Measurements from ENCODE around the gene MGMT.

Gene MGMT

GRCh38 chr10:129552119-129552518 is 85.1 kb downstream of the MGMT start:
- Histone ChIP-seq H3K27ac (replicated peaks) (no peak overlapping the region), H3K4me3 (replicated peaks; ENCODE audit: insufficient read depth, low read length) (no peak overlapping the region), H3K27me3 (ENCODE audit: insufficient read depth, poor library complexity, severe bottlenecking) (no peaks in the 10 kb centered on the region)
- no peak for DNase-seq (ENCODE audit: low read depth in 1 of 2, low spot score in 1 of 2)
- TF ChIP-seq REST (IDR thresholded peaks at IDR 0.05; ENCODE audit: insufficient replicate concordance, low read depth), result no peak
- no peak for TF ChIP-seq POLR2AphosphoS5 (IDR thresholded peaks at IDR 0.05; ENCODE audit: low read depth)
- TF ChIP-seq GABPA (IDR thresholded peaks at IDR 0.05; ENCODE audit: low read depth), result no peak
- TF ChIP-seq SPI1 (IDR thresholded peaks at IDR 0.05; ENCODE audit: borderline replicate concordance, low read depth), result no peak
- TF ChIP-seq CTCF (IDR thresholded peaks at IDR 0.05; ENCODE audit: insufficient read depth, low read length), result no peak

GRCh38 chr10:129553928-129554327 is 86.9 kb downstream of the MGMT start:
- no peak overlapping the region for H3K4me3 ChIP-seq (replicated peaks; ENCODE audit: insufficient read depth, low read length)
- TF ChIP-seq GABPA (IDR thresholded peaks at IDR 0.05; ENCODE audit: low read depth) (no peak), POLR2AphosphoS5 (IDR thresholded peaks at IDR 0.05; ENCODE audit: low read depth) (no peak), CTCF (IDR thresholded peaks at IDR 0.05; ENCODE audit: insufficient read depth, low read length) (no peak), REST (IDR thresholded peaks at IDR 0.05; ENCODE audit: insufficient replicate concordance, low read depth) (no peak)
- no peaks in the 10 kb centered on the region for H3K27me3 ChIP-seq (ENCODE audit: insufficient read depth, poor library complexity, severe bottlenecking)
- DNase-seq (ENCODE audit: low read depth in 1 of 2, low spot score in 1 of 2), result no peak
- no peak overlapping the region for H3K27ac ChIP-seq (replicated peaks)

GRCh38 chr10:129556316-129556715 is 89.3 kb downstream of the MGMT start:
- TF ChIP-seq POLR2AphosphoS5 (IDR thresholded peaks at IDR 0.05; ENCODE audit: low read depth) (no peak), SPI1 (IDR thresholded peaks at IDR 0.05; ENCODE audit: borderline replicate concordance, low read depth) (no peak), REST (IDR thresholded peaks at IDR 0.05; ENCODE audit: insufficient replicate concordance, low read depth) (no peak), CTCF (IDR thresholded peaks at IDR 0.05; ENCODE audit: insufficient read depth, low read length) (no peak), GABPA (IDR thresholded peaks at IDR 0.05; ENCODE audit: low read depth) (no peak)
- no peaks in the 10 kb centered on the region for H3K27me3 ChIP-seq (ENCODE audit: insufficient read depth, poor library complexity, severe bottlenecking)
- no peak overlapping the region for H3K4me3 ChIP-seq (replicated peaks; ENCODE audit: insufficient read depth, low read length)
- no peak overlapping the region for H3K27ac ChIP-seq (replicated peaks)
- no peak for DNase-seq (ENCODE audit: low read depth in 1 of 2, low spot score in 1 of 2)
